ENCODE results near the gene BAZ2A. TPM values are rescaled to one million over a fixed set of nuclear protein-coding genes. Genes with fewer than 3 reads are reported as not detected.

BAZ2A gene
- total and polyA plus RNA-seq, 12 donors, result 8.8 to 58.7 (median 42.6) TPM

DNA sequence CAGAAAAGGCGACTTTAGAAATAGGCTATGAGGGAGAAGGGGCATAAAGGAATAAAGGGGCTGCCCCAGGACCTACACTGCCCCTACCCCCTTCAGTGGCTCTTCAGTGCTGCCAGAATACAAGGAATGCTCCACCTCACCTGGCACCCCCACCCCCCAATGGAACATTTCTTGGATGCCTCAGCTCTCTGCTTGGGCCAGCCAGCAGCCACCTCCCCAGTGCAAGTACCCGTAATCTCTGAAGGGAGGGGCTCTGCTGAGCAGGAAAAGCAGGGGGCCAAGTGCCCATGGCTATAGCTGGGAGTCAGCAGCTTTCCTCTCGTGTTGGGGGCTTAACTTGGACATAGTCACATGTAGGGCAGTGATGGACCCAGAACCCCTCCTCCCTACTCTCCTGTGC, 33.3 kb downstream of the BAZ2A start:
- Histone ChIP-seq H3K27me3 (no peaks in the 10 kb centered on the region), H3K9me3 (no peaks in the 10 kb centered on the region), H3K27ac (peak overlapping the region in 4 of 10 donors; percentile 4 to 45 (median 18)), H3K4me3 (no peak overlapping the region), H3K36me3 (peaks cover 12 to 90% (median 46%) of the 10 kb centered on the region in 9 donors), H3K4me1 (peaks cover 0 to 35% (median 14%) of the 10 kb centered on the region in 9 donors)
- TF ChIP-seq, protein P1, sequence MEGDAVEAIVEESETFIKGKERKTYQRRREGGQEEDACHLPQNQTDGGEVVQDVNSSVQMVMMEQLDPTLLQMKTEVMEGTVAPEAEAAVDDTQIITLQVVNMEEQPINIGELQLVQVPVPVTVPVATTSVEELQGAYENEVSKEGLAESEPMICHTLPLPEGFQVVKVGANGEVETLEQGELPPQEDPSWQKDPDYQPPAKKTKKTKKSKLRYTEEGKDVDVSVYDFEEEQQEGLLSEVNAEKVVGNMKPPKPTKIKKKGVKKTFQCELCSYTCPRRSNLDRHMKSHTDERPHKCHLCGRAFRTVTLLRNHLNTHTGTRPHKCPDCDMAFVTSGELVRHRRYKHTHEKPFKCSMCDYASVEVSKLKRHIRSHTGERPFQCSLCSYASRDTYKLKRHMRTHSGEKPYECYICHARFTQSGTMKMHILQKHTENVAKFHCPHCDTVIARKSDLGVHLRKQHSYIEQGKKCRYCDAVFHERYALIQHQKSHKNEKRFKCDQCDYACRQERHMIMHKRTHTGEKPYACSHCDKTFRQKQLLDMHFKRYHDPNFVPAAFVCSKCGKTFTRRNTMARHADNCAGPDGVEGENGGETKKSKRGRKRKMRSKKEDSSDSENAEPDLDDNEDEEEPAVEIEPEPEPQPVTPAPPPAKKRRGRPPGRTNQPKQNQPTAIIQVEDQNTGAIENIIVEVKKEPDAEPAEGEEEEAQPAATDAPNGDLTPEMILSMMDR (IDR thresholded peaks at IDR 0.05), result no peak
- intact Hi-C loops (cut with DNase I), result loop anchor here in 1 of 10 donors (10.0 kb wide), 1 partner anchor 262 kb away; the partner anchor contains the start of genes IL23A and PAN2
- ATAC-seq (no peak), DNase-seq (no peak)
- WGBS, 2 donors, result 46 to 53% methylated on average over 3 of the region's 3 CpGs

DNA sequence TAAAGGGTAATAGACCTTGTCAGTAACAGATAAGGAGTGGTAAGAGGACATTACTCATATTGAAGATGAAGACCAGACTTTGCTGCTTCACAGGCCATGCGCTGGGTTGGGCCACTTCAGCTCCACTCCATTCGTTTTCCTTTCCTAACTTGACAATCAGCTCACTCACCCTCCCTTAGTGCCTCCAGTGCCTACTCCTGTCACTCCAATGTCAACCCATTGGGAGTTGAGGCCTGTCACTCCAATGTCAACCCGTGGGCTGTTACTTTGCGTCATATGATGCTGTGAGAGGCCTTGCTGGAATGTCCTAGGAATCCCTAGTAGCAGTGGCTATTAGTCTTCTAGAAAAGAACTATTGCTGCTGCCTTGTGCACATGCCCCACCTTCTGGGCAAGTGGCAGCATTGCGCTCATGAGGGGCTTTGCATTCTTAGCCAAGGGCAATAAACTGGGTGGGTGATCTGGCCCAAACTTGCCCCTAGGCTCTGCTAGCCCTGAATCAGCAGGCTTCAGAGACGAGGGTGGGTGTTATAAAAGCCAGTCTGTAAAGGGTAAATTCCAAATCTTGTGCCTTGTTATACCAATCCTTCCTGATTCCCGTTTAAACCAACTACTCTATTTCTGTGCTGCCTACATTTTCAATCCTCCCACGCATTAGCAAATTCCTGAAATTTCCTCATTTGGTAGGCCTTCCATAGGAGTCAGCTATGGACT, 36.1 kb downstream of the BAZ2A start:
- Histone ChIP-seq H3K4me1 (peaks cover 3 to 25% (median 11%) of the 10 kb centered on the region in 9 donors), H3K9me3 (no peaks in the 10 kb centered on the region), H3K4me3 (no peak overlapping the region), H3K27me3 (no peaks in the 10 kb centered on the region), H3K27ac (peak overlapping the region in 7 of 10 donors; percentile 17 to 67 (median 54)), H3K36me3 (peaks cover 0 to 84% (median 23%) of the 10 kb centered on the region in 9 donors)
- WGBS, 2 donors, result 36 to 39% methylated on average over 8 of the region's 8 CpGs
- TF ChIP-seq, protein P1 (IDR thresholded peaks at IDR 0.05), result peak; percentile 50 to 81 (median 66)
- DNase-seq (peak in 1 of 2 donors; percentile 32), ATAC-seq (peak; percentile 42 to 77 (median 69))
- intact Hi-C loops (cut with DNase I), result loop anchor here in 3 of 10 donors (5.0 to 10.0 kb wide), 3 partner anchors 43 to 259 kb away; partner anchors contain the start of genes IL23A (in 1 of the 3) and PAN2 (in 1 of the 3)

DNA sequence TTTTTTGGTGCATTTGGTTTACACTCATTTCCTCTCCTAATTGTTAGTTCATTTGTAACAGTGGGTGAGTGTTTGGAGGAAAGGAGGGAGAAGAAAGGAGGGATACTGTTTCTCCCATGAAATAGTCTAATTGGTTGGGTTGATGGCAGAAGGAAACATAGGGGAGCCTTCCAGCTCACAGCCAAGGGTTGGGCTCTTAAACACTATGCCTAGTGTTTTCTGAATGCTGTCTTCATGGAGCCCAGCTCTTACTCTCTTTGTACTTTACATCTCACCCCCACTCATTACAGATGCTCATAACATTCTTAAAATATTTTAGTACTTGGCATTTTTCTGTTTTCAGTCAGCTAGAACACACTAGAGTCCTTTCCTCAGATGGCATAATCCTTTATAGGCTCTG, 38.2 kb downstream of the BAZ2A start:
- ATAC-seq (no peak), DNase-seq (no peak)
- peaks cover under 1 to 22% (median 9%) of the 10 kb centered on the region in 9 donors for H3K4me1 ChIP-seq
- TF ChIP-seq, protein P1 (IDR thresholded peaks at IDR 0.05), result no peak
- H3K9me3 ChIP-seq, result no peaks in the 10 kb centered on the region
- no peaks in the 10 kb centered on the region for H3K27me3 ChIP-seq
- peaks cover 0 to 85% (median 28%) of the 10 kb centered on the region in 9 donors for H3K36me3 ChIP-seq
- no peak overlapping the region for H3K27ac ChIP-seq
- intact Hi-C loops (cut with DNase I), result loop anchor here in 3 of 10 donors (5.0 to 10.0 kb wide), 3 partner anchors 45 to 257 kb away; partner anchors contain the start of genes IL23A (in 1 of the 3) and PAN2 (in 1 of the 3)
- H3K4me3 ChIP-seq, result no peak overlapping the region

DNA sequence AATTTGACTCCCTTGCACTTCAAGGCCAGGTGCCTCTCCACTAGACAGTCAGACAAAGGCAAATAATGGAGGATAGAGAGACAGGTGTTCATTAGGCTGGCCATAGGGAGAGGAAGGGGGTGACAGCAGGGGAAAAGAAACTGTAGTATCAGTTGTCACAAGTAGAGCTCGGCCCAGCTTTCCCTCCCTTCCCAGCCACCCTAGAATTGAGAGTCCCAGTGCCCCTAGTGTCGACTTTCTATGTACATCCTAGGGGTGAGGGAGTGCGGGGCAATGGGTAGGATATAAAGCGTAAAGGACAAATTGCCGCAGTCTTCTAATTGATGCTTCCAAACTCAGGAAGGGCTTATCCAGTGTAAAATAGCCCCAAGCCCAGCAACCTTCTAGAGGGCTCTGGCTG, 39.0 kb downstream of the BAZ2A start:
- Histone ChIP-seq H3K9me3 (no peaks in the 10 kb centered on the region), H3K36me3 (peaks cover 0 to 85% (median 29%) of the 10 kb centered on the region in 9 donors), H3K27ac (no peak overlapping the region), H3K4me1 (peaks cover 0 to 18% (median 7%) of the 10 kb centered on the region in 9 donors), H3K27me3 (no peaks in the 10 kb centered on the region), H3K4me3 (no peak overlapping the region)
- ATAC-seq, result no peak
- TF ChIP-seq, protein P1 (IDR thresholded peaks at IDR 0.05), result no peak
- intact Hi-C loops (cut with DNase I), result loop anchor here in 3 of 10 donors (5.0 to 10.0 kb wide), 3 partner anchors 46 to 256 kb away; partner anchors contain the start of genes IL23A (in 1 of the 3) and PAN2 (in 1 of the 3)
- DNase-seq, result no peak
- WGBS, 2 donors, result 83 to 89% methylated on average over 5 of the region's 5 CpGs
